MM.1S (cell line): Measurements from ENCODE around the gene FIBIN.

Source experiments
- EZH2 ChIP-seq: fragments of 300-600 bp; sonication (generic); optimal IDR thresholded peaks from 2 replicates; pipeline ENCODE3; 2017; ENCODE audit warnings: low read depth, mild to moderate bottlenecking, antibody characterized with exemption, low read length, mixed read lengths
- EZH2phosphoT487 ChIP-seq: fragments of 300-600 bp; sonication (generic); IDR thresholded peaks from 2 replicates; pipeline ENCODE4 v1.6.1; 2018; ENCODE audit warnings: antibody characterized with exemption, low read length
- TF ChIP-seq, protein P1 (sequence below): fragments of 300-600 bp; sonication (generic); IDR thresholded peaks from 2 replicates; pipeline ENCODE4 v1.5.1; 2016; ENCODE audit warnings: antibody characterized with exemption, low read length, mixed read lengths

DNA sequence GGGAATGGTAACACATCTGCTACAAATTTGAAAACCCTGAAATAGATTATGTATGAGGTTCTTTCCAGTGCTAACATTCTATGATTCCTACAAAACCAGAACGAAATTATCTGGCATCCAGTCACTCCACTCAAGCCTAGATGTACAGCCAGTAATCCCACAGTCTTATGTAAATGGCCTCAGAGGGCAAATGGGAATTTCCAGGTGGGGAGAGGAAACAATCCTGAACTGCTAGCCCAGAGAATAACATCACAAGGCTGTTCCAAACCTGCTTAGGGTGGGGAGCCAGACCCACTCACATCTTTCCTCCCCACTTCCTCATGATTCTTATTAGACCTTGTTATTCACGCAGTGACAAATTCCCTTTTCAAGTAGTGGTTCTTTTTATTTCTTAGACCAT lies 3.5 kb downstream of the FIBIN start:
- TF ChIP-seq, protein P1, sequence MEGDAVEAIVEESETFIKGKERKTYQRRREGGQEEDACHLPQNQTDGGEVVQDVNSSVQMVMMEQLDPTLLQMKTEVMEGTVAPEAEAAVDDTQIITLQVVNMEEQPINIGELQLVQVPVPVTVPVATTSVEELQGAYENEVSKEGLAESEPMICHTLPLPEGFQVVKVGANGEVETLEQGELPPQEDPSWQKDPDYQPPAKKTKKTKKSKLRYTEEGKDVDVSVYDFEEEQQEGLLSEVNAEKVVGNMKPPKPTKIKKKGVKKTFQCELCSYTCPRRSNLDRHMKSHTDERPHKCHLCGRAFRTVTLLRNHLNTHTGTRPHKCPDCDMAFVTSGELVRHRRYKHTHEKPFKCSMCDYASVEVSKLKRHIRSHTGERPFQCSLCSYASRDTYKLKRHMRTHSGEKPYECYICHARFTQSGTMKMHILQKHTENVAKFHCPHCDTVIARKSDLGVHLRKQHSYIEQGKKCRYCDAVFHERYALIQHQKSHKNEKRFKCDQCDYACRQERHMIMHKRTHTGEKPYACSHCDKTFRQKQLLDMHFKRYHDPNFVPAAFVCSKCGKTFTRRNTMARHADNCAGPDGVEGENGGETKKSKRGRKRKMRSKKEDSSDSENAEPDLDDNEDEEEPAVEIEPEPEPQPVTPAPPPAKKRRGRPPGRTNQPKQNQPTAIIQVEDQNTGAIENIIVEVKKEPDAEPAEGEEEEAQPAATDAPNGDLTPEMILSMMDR: no peak
- TF ChIP-seq EZH2phosphoT487 (no peak), EZH2 (no peak)
